HepG2 (cell line): Measurements from ENCODE around the gene VAT1L. TPM values are rescaled to one million over a fixed set of nuclear protein-coding genes. Genes with fewer than 3 reads are reported as not detected.
A peak's percentile ranks its signal among the peaks of the same experiment; 100 is the strongest.

Experiments used
- EP300 ChIP-seq, 3 experiments: sonication (generic) in 1 of 3; formaldehyde crosslinking in 1 of 3; IDR thresholded peaks; 2 replicates each; pipeline versions ENCODE4 v1.5.1 to v1.6.1; 2011 to 2020; ENCODE audit warnings: low read depth in 2 of 3, low read length in 2 of 3, borderline replicate concordance in 1 of 3, improper control_type of control experiment in 1 of 3, mild to moderate bottlenecking in 1 of 3, missing genetic modification reagents in 1 of 3, moderate library complexity in 1 of 3
- FOSL1 ChIP-seq: sonication (generic); formaldehyde crosslinking; IDR thresholded peaks from 2 replicates; pipeline ENCODE4 v1.9.0; 2021; ENCODE audit warnings: missing genetic modification reagents, borderline replicate concordance
- PRMT3 ChIP-seq: sonication (generic); formaldehyde crosslinking; IDR thresholded peaks from 2 replicates; pipeline ENCODE4 v1.8.1; 2022; ENCODE audit warnings: low read depth, mild to moderate bottlenecking, moderate library complexity, missing genetic modification reagents, borderline replicate concordance
- RFX5 ChIP-seq: IDR thresholded peaks from 2 replicates; pipeline ENCODE4 v1.6.1; 2011; ENCODE audit warnings: low read depth, low read length, improper control_type of control experiment
- SAP130 ChIP-seq: IDR thresholded peaks from 2 replicates; pipeline ENCODE4 v1.6.1; 2016; ENCODE audit warnings: low read depth
- XBP1 ChIP-seq: sonication (generic); formaldehyde crosslinking; IDR thresholded peaks from 2 replicates; pipeline ENCODE4 v1.5.0; 2020; ENCODE audit warnings: missing genetic modification reagents
- ZC3H13 ChIP-seq: sonication (generic); formaldehyde crosslinking; IDR thresholded peaks from 2 replicates; pipeline ENCODE4 v1.8.1; 2023; ENCODE audit warnings: mild to moderate bottlenecking, missing genetic modification reagents, moderate library complexity
- ZFP82 ChIP-seq: sonication (generic); formaldehyde crosslinking; IDR thresholded peaks from 2 replicates; pipeline ENCODE4 v1.5.1; 2020; ENCODE audit warnings: mild to moderate bottlenecking, missing genetic modification reagents, borderline replicate concordance
- ZMAT3 ChIP-seq: sonication (generic); formaldehyde crosslinking; conservative IDR thresholded peaks from 2 replicates; pipeline ENCODE4 v1.7.0; 2021; ENCODE audit warnings: missing genetic modification reagents
- ZNF207 ChIP-seq: fragments of 450-650 bp; IDR thresholded peaks from 2 replicates; pipeline ENCODE4 v1.6.1; 2016; ENCODE audit warnings: antibody characterized with exemption, borderline replicate concordance
- ZNF292 ChIP-seq: sonication (generic); formaldehyde crosslinking; IDR thresholded peaks from 2 replicates; pipeline ENCODE4 v1.8.1; 2022; ENCODE audit warnings: mild to moderate bottlenecking, low read depth, missing genetic modification reagents, borderline replicate concordance
- ZNF441 ChIP-seq: sonication (generic); formaldehyde crosslinking; IDR thresholded peaks from 2 replicates; pipeline ENCODE4 v1.7.0; 2021; ENCODE audit warnings: missing genetic modification reagents, borderline replicate concordance
- ZNF556 ChIP-seq: sonication (generic); formaldehyde crosslinking; IDR thresholded peaks from 2 replicates; pipeline ENCODE4 v1.4.0; 2020; ENCODE audit warnings: mild to moderate bottlenecking, missing genetic modification reagents, borderline replicate concordance
- ZNF607 ChIP-seq: sonication (generic); formaldehyde crosslinking; IDR thresholded peaks from 2 replicates; pipeline ENCODE4 v1.5.1; 2020; ENCODE audit warnings: missing genetic modification reagents, mild to moderate bottlenecking, borderline replicate concordance
- polyA plus RNA-seq, 8 experiments: library from polyadenylated mRNA; depleted of rRNA in 3 of 8; stranded (reverse) in 7 of 8; unstranded in 1 of 8; fragments of >200 nt; fragmentation: Illumina TruSeq in 4 of 8; extraction: Trizol in 4 of 8; gene quantifications; 2 replicates each; pipeline versions ENCODE4 v1.2.1 to v1.2.3, GENCODE V29; 2011 to 2016; ENCODE audit warnings: low read depth in 4 of 8, missing spikeins in 1 of 8, mixed read lengths in 1 of 8; ENCODE audit not compliant: insufficient read depth in 1 of 8
- total RNA-seq, 5 experiments: library from RNA; depleted of rRNA; stranded (reverse); fragments of >200 nt; fragmentation: Illumina TruSeq; extraction: Trizol; gene quantifications; 2 replicates each; pipeline ENCODE4 v1.2.3, GENCODE V29; 2016; ENCODE audit warnings: low read depth in 1 of 5
- TF ChIP-seq, protein P1 (sequence below): sonication (generic); formaldehyde crosslinking; IDR thresholded peaks from 2 replicates; pipeline ENCODE4 v1.4.0; 2020; ENCODE audit warnings: missing genetic modification reagents
- TF ChIP-seq, protein P2 (sequence below): sonication (generic); formaldehyde crosslinking; conservative IDR thresholded peaks from 2 replicates; pipeline ENCODE4 v1.8.1; 2023; ENCODE audit warnings: missing genetic modification reagents
- TF ChIP-seq, protein P3 (sequence below): sonication (generic); formaldehyde crosslinking; IDR thresholded peaks from 2 replicates; pipeline ENCODE4 v1.5.1; 2020; ENCODE audit warnings: missing genetic modification reagents, mild to moderate bottlenecking, borderline replicate concordance
- TF ChIP-seq, protein P4 (sequence below): sonication (generic); formaldehyde crosslinking; IDR thresholded peaks from 2 replicates; pipeline ENCODE4 v1.5.0; 2020; ENCODE audit warnings: mild to moderate bottlenecking, missing genetic modification reagents, borderline replicate concordance
- TF ChIP-seq, protein P5 (sequence below): IDR thresholded peaks from 2 replicates; pipeline ENCODE4 v1.6.1; 2012; ENCODE audit warnings: inconsistent platforms

The VAT1L gene
- total and polyA plus RNA-seq, 2 of the 13 experiments (the other 11 are each of a cell fraction or from before 2014, with no cell fraction given): not detected

DNA sequence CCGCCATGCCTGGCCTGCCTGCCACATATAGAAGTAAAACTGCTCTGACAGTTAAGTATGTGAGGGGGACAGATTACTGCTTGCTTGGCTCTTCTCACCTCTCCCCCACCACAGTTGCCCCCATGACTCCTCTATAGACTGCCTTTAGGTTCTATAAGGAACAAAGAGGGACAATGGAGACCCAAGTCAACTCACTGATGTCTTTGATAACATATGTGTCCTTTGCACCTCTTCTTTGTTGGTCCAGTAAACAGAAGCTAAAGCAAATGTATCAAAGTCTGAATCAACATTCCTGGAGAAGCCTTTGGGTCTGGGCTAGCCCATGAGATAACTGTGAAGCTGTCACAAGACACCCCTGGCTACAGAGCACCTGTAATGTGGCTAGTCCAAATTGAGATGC is 38.9 kb upstream of the VAT1L start (continued):
- 0 out of 2 replicates have a peak, but pooled peaks have one; percentile 71 for TF ChIP-seq ZFP82 (CRISPR knock-in tag)
- peak; percentile 87 to 94 for TF ChIP-seq EP300 (IDR thresholded peaks at IDR 0.05; ENCODE audit: low read depth in 2 of 2, low read length in 2 of 2)
- peak; percentile 56; the same call in 1 of the 2 replicates for TF ChIP-seq EP300 (CRISPR knock-in tag; IDR thresholded peaks at IDR 0.05; ENCODE audit: borderline replicate concordance)
- no peak for TF ChIP-seq RFX5
- TF ChIP-seq ZNF441 (CRISPR knock-in tag): no peak; the same call in 1 of the 2 replicates
- TF ChIP-seq, protein P1, sequence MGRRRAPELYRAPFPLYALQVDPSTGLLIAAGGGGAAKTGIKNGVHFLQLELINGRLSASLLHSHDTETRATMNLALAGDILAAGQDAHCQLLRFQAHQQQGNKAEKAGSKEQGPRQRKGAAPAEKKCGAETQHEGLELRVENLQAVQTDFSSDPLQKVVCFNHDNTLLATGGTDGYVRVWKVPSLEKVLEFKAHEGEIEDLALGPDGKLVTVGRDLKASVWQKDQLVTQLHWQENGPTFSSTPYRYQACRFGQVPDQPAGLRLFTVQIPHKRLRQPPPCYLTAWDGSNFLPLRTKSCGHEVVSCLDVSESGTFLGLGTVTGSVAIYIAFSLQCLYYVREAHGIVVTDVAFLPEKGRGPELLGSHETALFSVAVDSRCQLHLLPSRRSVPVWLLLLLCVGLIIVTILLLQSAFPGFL (CRISPR knock-in tag): no peak
- TF ChIP-seq ZC3H13 (CRISPR knock-in tag): no peak
- no peak; the same call in 1 of the 2 replicates for TF ChIP-seq ZMAT3 (CRISPR knock-in tag)
- TF ChIP-seq, protein P2, sequence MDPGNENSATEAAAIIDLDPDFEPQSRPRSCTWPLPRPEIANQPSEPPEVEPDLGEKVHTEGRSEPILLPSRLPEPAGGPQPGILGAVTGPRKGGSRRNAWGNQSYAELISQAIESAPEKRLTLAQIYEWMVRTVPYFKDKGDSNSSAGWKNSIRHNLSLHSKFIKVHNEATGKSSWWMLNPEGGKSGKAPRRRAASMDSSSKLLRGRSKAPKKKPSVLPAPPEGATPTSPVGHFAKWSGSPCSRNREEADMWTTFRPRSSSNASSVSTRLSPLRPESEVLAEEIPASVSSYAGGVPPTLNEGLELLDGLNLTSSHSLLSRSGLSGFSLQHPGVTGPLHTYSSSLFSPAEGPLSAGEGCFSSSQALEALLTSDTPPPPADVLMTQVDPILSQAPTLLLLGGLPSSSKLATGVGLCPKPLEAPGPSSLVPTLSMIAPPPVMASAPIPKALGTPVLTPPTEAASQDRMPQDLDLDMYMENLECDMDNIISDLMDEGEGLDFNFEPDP: no peak
- peak; percentile 72; the same call in 1 of the 2 replicates for TF ChIP-seq ZNF607
- TF ChIP-seq, protein P3, sequence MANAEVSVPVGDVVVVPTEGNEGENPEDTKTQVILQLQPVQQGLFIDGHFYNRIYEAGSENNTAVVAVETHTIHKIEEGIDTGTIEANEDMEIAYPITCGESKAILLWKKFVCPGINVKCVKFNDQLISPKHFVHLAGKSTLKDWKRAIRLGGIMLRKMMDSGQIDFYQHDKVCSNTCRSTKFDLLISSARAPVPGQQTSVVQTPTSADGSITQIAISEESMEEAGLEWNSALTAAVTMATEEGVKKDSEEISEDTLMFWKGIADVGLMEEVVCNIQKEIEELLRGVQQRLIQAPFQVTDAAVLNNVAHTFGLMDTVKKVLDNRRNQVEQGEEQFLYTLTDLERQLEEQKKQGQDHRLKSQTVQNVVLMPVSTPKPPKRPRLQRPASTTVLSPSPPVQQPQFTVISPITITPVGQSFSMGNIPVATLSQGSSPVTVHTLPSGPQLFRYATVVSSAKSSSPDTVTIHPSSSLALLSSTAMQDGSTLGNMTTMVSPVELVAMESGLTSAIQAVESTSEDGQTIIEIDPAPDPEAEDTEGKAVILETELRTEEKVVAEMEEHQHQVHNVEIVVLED (CRISPR knock-in tag): peak; percentile 10; the same call in 1 of the 2 replicates
- peak; percentile 36; the same call in 1 of the 2 replicates for TF ChIP-seq SAP130 (CRISPR knock-in tag)
- peak; percentile 50; the same call in 1 of the 2 replicates for TF ChIP-seq ZNF556 (CRISPR knock-in tag)
- TF ChIP-seq PRMT3 (CRISPR knock-in tag): no peak
- TF ChIP-seq ZNF292 (CRISPR knock-in tag): peak; percentile 72; the same call in 1 of the 2 replicates
- TF ChIP-seq, protein P4, sequence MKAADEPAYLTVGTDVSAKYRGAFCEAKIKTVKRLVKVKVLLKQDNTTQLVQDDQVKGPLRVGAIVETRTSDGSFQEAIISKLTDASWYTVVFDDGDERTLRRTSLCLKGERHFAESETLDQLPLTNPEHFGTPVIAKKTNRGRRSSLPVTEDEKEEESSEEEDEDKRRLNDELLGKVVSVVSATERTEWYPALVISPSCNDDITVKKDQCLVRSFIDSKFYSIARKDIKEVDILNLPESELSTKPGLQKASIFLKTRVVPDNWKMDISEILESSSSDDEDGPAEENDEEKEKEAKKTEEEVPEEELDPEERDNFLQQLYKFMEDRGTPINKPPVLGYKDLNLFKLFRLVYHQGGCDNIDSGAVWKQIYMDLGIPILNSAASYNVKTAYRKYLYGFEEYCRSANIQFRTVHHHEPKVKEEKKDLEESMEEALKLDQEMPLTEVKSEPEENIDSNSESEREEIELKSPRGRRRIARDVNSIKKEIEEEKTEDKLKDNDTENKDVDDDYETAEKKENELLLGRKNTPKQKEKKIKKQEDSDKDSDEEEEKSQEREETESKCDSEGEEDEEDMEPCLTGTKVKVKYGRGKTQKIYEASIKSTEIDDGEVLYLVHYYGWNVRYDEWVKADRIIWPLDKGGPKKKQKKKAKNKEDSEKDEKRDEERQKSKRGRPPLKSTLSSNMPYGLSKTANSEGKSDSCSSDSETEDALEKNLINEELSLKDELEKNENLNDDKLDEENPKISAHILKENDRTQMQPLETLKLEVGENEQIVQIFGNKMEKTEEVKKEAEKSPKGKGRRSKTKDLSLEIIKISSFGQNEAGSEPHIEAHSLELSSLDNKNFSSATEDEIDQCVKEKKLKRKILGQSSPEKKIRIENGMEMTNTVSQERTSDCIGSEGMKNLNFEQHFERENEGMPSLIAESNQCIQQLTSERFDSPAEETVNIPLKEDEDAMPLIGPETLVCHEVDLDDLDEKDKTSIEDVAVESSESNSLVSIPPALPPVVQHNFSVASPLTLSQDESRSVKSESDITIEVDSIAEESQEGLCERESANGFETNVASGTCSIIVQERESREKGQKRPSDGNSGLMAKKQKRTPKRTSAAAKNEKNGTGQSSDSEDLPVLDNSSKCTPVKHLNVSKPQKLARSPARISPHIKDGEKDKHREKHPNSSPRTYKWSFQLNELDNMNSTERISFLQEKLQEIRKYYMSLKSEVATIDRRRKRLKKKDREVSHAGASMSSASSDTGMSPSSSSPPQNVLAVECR (CRISPR knock-in tag): peak; percentile 39; the same call in 1 of the 2 replicates
- no peak for TF ChIP-seq XBP1 (CRISPR knock-in tag)
- no peak for TF ChIP-seq ZNF207
- TF ChIP-seq, protein P5, sequence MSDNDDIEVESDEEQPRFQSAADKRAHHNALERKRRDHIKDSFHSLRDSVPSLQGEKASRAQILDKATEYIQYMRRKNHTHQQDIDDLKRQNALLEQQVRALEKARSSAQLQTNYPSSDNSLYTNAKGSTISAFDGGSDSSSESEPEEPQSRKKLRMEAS: peak; percentile 40; the same call in 1 of the 2 replicates
- TF ChIP-seq FOSL1 (CRISPR knock-in tag): no peak
